NCI-H2081 (cell line): ENCODE measurements around the gene COX6B1.
"Not testable (repeated sequence)": the region's sequence is repeated elsewhere in the genome, so short reads cannot be mapped to it uniquely, and the experiment has no call there.

Experiments
- DNase-seq, 2 experiments: peaks; one replicate each; lab custom pipeline; 2025; lab: John Stamatoyannopoulos, UW

Gene COX6B1, protein sequence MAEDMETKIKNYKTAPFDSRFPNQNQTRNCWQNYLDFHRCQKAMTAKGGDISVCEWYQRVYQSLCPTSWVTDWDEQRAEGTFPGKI

DNA sequence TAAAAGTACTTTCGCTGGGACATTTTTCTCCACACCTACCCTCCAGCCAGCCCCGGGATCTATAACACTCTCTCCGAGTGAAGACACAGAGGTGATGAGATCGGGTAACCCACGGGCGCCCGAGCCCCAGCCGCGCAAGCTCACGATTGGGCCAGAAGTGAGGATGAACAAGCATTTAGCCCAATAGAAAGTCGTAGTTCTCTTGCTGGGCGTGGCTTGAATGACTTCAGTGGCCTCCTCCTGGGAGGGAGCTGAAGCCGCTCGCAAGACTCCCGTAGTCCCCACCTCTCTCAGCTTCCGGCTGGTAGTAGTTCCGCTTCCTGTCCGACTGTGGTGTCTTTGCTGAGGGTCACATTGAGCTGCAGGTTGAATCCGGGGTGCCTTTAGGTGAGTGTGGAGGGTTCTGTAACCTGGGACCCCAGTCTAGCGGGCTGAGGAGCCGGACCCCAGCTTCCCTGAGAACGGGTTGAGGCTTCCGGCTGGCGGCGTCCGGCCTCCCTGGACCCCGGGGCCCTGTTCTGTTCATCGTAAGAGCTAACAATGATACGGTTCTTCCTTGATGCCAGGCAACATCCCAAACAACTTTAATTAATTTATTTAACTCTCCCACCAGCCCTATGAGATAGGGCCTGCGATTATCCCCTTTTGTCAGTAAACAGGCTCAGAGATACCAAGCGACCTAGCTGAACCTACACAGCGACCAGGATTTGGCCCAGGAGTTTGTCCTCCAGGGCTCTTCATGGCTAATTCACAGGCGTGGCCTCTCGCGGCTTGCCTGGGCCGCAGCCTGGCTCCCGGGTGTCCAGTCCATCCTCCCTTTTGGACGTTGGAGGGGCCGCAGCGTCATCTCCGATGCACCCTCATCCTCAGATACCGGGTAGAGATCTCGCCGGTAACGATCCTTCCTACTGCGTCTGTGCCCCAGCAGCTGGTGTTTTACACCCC is at the start of gene COX6B1:
COX6B1 (plus strand) TSS at position 307 of the 945 bp plus-strand sequence. CDS start 2,921 bp downstream, outside the sequence.
- peak; percentile 95 to 99 for DNase-seq

DNA sequence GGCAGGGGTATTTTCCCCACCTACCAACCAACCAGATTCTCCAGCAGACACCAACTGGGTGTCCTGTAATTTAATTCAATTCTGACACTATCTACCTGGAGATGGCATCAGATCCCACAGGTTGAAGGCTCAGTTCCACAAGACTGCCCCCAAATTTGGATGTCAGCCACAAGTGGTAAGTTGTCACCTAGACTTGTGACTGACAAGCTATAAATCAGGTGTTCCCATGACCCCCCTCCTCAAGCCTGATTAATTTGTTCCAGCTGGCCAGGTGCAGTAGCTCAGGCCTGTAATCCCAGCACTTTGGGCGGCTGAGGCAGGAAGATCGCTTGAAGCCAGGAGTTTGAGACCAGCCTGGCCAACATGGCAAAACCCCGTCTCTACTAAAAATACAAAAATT is 46.2 kb upstream of the COX6B1 start:
- no peak for DNase-seq

GRCh38 chr19:35604436-35604835 is 43.7 kb upstream of the COX6B1 start:
- DNase-seq, result not testable (repeated sequence)

- DNase-seq, result not testable (repeated sequence)
Observed at GRCh38 chr19:35607170-35607569, 41.0 kb upstream of the COX6B1 start.

DNA sequence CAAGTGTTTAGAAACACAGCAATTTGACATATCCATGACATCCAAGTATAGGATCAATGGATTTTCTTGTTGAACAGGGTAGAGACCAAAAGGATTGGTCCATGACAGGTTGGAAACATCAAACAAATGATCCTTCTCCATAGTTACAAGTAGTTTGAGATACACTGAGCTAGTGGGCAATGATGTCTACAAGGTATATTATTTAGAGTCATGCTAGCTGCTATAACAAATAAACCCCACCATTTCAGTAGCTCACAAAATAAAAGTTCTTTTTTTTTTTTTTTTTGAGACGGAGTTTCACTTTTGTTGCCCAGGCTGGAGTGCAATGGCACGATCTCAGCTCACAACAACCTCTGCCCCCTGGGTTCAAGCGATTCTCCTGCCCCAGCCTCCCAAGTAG is 40.5 kb upstream of the COX6B1 start:
- DNase-seq, result no peak

DNA sequence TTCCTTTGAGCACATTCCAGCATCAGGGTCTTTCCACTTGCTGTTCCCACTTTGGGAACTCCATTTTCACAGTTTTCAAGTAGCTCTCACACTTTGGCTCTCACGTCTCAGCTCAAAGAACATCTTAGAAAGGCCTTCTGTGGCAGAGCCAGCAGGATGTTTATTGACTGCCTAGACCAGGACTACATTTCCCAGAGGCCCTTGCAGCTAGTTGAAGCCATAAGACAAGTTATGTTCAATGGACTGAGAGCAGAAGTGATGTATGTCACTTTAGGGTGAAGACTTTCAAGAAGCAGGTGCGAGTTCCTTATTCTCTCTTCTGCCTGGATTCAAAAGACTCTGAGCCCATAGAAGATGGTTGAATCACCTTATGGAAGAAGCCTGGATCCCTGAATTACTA is 39.9 kb upstream of the COX6B1 start:
- DNase-seq, result no peak

DNA sequence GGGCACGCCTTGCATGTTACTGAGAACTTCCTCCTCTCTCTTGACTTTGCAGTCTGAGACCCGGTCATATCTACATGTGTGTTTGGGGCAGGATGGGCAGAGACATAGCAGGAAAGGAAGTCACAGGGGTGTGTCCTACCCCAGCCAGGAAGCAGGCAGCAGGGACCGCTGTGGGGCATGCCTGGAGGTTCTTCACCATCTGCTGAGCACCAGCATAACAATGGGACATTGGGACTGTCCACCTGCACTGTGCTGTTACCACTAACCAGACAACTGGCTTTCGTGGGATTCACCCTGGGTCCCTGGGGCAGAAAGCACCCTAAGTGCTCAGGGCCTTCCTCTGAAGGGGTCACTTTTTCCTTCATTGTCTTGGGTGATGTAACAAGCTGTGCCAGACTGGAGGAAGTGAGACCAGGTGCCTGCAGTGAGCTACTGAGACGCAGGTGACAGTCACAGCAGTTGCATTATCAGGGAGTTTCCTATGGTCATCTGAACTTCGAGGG is 38.2 kb upstream of the COX6B1 start:
- no peak for DNase-seq

DNA sequence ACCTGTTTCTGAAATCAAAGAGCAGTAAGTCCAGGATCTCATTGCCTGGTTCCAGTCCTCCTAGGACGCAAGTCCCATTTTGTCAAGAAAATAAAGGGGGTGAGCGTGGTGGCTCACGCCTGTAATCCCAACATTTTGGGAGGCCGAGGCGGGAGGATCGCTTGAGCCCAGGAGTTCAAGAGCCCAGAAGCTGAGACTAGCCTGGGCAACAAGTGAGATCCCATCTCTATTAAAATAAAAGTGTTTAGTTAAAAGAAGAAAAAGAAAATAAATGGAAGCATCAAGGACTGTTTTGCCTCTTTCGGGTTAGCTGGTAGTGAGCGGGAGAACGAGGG is 35.9 kb upstream of the COX6B1 start:
- DNase-seq, result no peak

DNA sequence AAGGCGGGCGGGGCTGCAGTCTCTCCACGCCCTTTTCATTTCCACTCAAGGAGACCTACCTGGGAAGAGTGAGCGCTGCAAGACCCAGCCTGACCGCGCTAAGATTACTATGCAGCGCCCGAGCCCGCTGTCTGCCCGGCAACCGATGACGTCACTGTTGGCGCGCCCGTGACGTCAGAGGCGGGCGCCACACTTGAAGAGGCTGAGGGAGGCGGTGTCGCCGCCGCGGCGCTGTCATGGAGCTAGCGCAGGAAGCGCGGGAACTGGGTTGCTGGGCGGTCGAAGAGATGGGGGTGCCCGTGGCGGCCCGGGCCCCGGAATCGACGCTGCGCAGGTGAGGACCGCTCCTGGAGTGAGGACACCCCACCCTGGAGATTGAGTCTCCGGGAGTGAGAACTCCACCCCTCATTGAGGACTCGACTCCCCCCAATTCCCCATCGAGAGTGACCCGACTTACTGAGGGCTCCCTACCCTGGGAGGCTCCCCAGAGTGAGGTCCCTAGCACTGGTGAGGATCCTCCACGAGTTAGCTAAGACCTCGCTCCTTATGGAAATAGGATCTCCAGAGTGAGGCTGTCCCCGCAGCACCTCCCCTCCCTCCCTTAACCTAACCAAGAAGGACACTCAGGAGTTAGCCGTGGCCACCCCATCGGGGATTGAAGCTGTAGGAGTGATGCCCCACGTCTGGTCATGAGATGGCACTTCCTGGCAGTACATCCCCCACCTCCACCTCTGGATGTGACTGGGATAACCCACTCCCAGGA is 35.4 kb upstream of the COX6B1 start, which contains the start of gene HAUS5:
HAUS5 (plus strand) TSS at position 177 of the 763 bp plus-strand sequence; CDS start at position 237, 60 bp downstream.
- DNase-seq, result peak; percentile 89 to 93

- DNase-seq, result no peak
Observed at GRCh38 chr19:35613574-35613973, 34.5 kb upstream of the COX6B1 start.

DNA sequence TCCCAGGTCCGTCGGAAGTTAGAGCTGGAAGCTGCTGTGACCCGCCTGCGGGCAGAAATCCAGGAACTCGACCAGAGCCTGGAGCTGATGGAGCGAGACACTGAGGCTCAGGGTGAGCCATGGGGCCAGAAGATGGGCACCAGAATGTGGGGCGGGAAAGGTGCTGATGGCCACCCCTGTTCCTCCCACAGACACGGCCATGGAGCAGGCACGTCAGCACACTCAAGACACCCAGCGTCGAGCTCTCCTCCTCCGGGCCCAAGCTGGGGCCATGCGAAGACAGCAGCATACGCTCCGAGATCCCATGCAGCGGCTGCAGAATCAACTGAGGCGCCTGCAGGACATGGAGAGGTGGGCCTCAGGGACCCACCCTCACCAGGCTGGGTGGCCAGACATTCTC is 33.1 kb upstream of the COX6B1 start:
- DNase-seq, result no peak

- no peak for DNase-seq
Observed at GRCh38 chr19:35618857-35619256, 29.3 kb upstream of the COX6B1 start.

DNA sequence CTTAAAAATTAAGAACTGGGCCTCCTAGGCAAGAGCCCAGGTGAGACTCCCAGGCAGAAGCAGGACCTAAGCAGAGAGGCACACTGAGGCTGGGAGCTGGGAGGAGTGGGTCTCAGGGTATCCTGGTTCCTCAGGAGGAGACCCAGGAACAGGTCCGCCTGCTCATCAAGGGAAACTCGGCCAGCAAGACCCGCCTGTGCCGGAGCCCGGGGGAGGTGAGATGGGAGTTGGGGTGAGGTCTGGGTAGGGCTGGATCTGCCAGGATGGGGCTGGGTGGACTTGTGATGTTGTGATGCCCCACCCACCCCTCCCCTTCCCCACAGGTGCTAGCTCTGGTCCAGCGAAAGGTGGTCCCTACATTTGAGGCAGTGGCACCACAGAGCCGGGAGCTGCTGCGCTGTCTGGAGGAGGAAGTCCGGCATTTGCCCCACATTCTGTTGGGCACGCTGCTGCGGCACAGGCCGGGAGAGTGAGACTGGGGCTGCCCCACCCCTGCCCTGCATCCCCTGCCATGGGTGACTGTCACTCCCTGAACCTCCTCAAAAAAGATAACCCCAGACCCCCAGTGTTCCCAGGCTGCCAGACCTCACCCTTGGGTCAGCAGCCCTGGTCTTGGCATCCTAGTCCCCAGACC is 28.7 kb upstream of the COX6B1 start:
- no peak for DNase-seq

- DNase-seq, result no peak
Observed at GRCh38 chr19:35620001-35620400, 28.1 kb upstream of the COX6B1 start.

DNA sequence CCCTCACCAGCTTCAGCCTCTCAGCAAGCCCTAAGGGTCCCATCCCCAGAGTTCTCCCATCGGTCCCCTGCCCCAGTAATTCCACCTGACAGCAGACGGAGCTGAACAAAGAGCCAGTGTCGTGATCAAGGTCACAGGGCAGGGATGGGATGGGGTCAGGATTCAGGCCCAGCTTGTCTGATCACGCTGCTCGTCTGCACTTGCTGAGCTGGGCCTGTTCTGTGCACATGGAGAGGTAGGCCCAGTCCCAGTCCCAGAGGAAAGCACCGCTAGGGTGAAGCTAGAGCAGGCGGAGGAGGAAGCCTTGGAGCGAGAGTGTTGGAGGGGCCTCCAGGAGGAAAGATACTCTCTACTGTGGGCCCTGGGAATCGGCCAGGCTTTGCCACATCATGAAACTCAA is 26.4 kb upstream of the COX6B1 start:
- no peak for DNase-seq

- DNase-seq, result no peak
Observed at GRCh38 chr19:35622750-35623149, 25.4 kb upstream of the COX6B1 start.

GRCh38 chr19:35623327-35624010 is 24.7 kb upstream of the COX6B1 start:
- DNase-seq, result no peak

DNA sequence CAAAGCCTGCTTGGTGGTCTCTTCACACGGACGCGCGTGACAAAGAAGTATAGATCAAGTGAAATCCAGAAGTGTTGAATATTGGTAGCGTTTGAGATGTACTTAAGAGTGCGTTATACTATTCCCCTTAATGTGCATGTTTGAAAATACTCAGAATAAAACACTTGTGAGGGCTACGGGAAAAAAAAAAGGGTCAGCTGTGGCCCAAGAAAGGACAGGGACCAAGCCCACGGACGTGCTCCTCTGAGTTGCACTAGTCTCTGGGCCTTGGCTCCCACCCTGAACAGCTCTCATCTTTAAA is 19.9 kb upstream of the COX6B1 start:
- DNase-seq, result no peak

DNA sequence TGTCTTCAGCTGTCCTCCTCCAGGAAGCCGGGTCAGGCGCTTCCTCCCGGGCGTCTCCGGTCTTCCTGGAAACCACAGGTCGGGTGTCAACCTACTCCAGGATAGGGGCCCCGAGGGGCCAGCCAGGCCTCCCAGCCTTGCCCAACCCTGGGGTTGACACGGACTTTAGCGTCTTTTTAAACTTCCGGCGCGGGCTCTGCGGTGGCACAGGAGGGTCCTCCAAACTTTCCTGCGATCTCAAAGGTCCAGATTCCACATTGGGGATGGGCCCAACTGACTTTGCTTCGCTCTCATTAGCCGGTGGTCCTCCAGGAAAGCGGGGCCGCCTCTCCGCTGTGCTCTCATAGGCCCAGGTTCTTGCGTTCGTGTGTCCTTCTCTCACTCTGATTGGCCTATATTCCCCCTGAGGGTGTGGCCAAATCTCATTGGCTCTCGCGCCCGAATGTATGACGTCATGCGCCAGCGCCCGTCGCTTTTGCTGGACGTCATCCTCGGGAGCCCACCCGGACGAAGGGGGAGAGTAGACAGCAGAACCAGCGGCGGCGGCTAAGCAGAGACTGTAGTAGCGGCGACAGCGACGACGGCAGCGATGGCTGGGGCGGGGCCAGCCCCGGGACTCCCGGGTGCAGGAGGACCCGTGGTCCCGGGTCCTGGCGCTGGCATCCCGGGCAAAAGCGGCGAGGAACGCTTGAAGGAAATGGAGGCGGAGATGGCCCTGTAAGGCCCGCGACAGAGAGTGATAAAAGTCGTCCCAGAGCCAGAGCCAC is 19.4 kb upstream of the COX6B1 start, which contains the start of gene RBM42:
RBM42 (plus strand) TSS at position 472 of the 767 bp plus-strand sequence; CDS start at position 590, 118 bp downstream.
- DNase-seq, result peak; percentile 97 to 99

DNA sequence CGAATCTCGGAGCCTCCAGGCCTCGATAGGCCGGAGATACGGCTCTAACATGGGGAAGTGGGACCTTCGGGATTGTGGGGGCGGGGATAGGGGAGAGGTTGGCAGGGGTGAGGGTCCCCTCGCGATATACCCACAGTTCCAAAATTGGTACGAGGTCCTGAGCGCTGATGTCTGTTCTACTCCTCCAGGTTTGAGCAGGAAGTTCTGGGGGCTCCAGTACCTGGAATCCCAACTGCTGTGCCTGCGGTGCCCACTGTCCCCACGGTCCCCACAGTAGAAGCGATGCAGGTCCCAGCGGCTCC is 18.8 kb upstream of the COX6B1 start:
- DNase-seq, result no peak
